ENCODE data around the gene PSME2. TPM values are rescaled to one million over a fixed set of nuclear protein-coding genes. Genes with fewer than 3 reads are reported as not detected.

The PSME2 gene
- total RNA-seq, 1 donor from 2014 or later, result 163 TPM

- DNase-seq (ENCODE audit: low read depth in 2 of 2), result peak in 1 of 2 donors; percentile 65
Observed at GRCh38 chr14:24179961-24180796, 33.8 kb upstream of the PSME2 start.

- DNase-seq (ENCODE audit: low read depth in 2 of 2), result no peak
Observed at GRCh38 chr14:24179294-24179960, 33.0 kb upstream of the PSME2 start.

GRCh38 chr14:24178399-24179178, 32.2 kb upstream of the PSME2 start:
- DNase-seq (ENCODE audit: low read depth in 2 of 2), result no peak

- DNase-seq (ENCODE audit: low read depth in 2 of 2), result no peak
Observed at GRCh38 chr14:24177891-24178290, 31.5 kb upstream of the PSME2 start.

GRCh38 chr14:24177041-24177825, 30.8 kb upstream of the PSME2 start:
- DNase-seq (ENCODE audit: low read depth in 2 of 2), result no peak

GRCh38 chr14:24176599-24176998, 30.2 kb upstream of the PSME2 start:
- no peak for DNase-seq (ENCODE audit: low read depth in 2 of 2)

GRCh38 chr14:24172871-24173281, 26.5 kb upstream of the PSME2 start:
- no peak for DNase-seq (ENCODE audit: low read depth in 2 of 2)

GRCh38 chr14:24172261-24172860, 26.0 kb upstream of the PSME2 start:
- no peak for DNase-seq (ENCODE audit: low read depth in 2 of 2)

- peak in 1 of 2 donors; percentile 94 for DNase-seq (ENCODE audit: low read depth in 2 of 2)
Observed at GRCh38 chr14:24171422-24172260, 25.2 kb upstream of the PSME2 start, which contains the start of gene REC8. REC8 (plus strand) TSS chr14:24172080; CDS start chr14:24172553, 473 bp downstream.

GRCh38 chr14:24167469-24168114, 21.2 kb upstream of the PSME2 start:
- DNase-seq (ENCODE audit: low read depth in 2 of 2), result no peak

GRCh38 chr14:24165785-24166184, 19.4 kb upstream of the PSME2 start:
- DNase-seq (ENCODE audit: low read depth in 2 of 2), result no peak

GRCh38 chr14:24164518-24164991, 18.1 kb upstream of the PSME2 start:
- no peak for DNase-seq (ENCODE audit: low read depth in 2 of 2)

GRCh38 chr14:24162093-24162492, 15.7 kb upstream of the PSME2 start:
- DNase-seq (ENCODE audit: low read depth in 2 of 2), result no peak

GRCh38 chr14:24160850-24161804, 14.7 kb upstream of the PSME2 start, which contains the start of gene IRF9:
IRF9 (plus strand) TSS chr14:24161265; CDS start chr14:24162145, 880 bp downstream.
- DNase-seq (ENCODE audit: low read depth in 2 of 2), result peak; percentile 88 to 95

- no peak for DNase-seq (ENCODE audit: low read depth in 2 of 2)
Observed at GRCh38 chr14:24160499-24160849, 14.1 kb upstream of the PSME2 start.

- DNase-seq (ENCODE audit: low read depth in 2 of 2), result no peak
Observed at GRCh38 chr14:24159777-24160498, 13.5 kb upstream of the PSME2 start.

GRCh38 chr14:24157331-24157730, 10.9 kb upstream of the PSME2 start:
- no peak for DNase-seq (ENCODE audit: low read depth in 2 of 2)

All from dermis microvascular lymphatic vessel endothelial cell (primary cell).